HCT116 (cell line): ENCODE measurements around the gene PRL. TPM values are rescaled to one million over a fixed set of nuclear protein-coding genes. Genes with fewer than 3 reads are reported as not detected.

Experiments used
- ATAC-seq: fragments of 200-7000 bp; cut with Tn5 transposase; 2 replicates; pipeline ENCODE4 v1.9.1; 2020; ENCODE audit warnings: mild to moderate bottlenecking, moderate library complexity
- BruUV-seq: library from RNA; stranded (reverse); fragments of 400-500 nt; replicated peaks from 2 replicates; lab custom pipeline; 2021; lab: Mats Ljungman, UMichigan
- CTCF ChIA-PET: fragments of 300-600 bp; sonication (Branson Sonifier 250); formaldehyde crosslinking; loops from one replicate; lab custom pipeline; 2021; ENCODE audit warnings: antibody characterized with exemption; lab: Charles Lee
- POLR2A ChIA-PET: fragments of 300-600, 350-600 bp; sonication (Branson Sonifier 250); formaldehyde crosslinking; loops from one replicate; lab custom pipeline; 2021; ENCODE audit warnings: antibody characterized with exemption; lab: Charles Lee
- RAD21 ChIA-PET, 2 experiments: fragments of 300-600 bp; sonication (Branson Sonifier 250); formaldehyde crosslinking; loops; one replicate each; lab custom pipeline; 2023; ENCODE audit warnings: low total read pairs in 2 of 2; ENCODE audit not compliant: uncharacterized antibody in 2 of 2, unreplicated experiment in 2 of 2, low non-redundant PET in 1 of 2; lab: Charles Lee
- DNase-seq: peaks from one replicate; pipeline ENCODE4 v3.0.0-alpha.2; 2010; ENCODE audit warnings: low read depth, low spot score
- H2AFZ ChIP-seq: fragments of 200-600 bp; shearing (Covaris generic), sonication (generic); 2 replicates; pipeline ENCODE4 v1.6.1; 2017; ENCODE audit warnings: low read depth, mixed run types, mixed read lengths, antibody characterized with exemption, low read length; ENCODE audit not compliant: poor library complexity, severe bottlenecking
- H3K27ac ChIP-seq: 2 replicates; pipeline ENCODE4 v1.5.1; 2012; ENCODE audit warnings: low read depth, low read length
- H3K27me3 ChIP-seq: fragments of 200-600 bp; sonication (generic); 2 replicates; pipeline ENCODE4 v1.6.1; 2016; ENCODE audit warnings: mixed run types, low read length, mixed read lengths; ENCODE audit not compliant: insufficient read depth
- H3K36me3 ChIP-seq, 2 experiments: fragments of 200-500 bp in 1 of 2; fragments of 200-600 bp in 1 of 2; sonication (Bioruptor generic) in 1 of 2; sonication (generic) in 1 of 2; 2 replicates each; pipeline versions ENCODE4 v1.5.1 to v1.6.1; 2014 to 2016; ENCODE audit warnings: low read length in 2 of 2, inconsistent platforms in 1 of 2, mixed read lengths in 1 of 2, mixed run types in 1 of 2; ENCODE audit not compliant: insufficient read depth in 2 of 2, control insufficient read depth in 1 of 2
- H3K4me1 ChIP-seq, 2 experiments: fragments of 200-600 bp in 1 of 2; sonication (generic) in 1 of 2; 2 replicates each; pipeline versions ENCODE4 v1.5.1 to v1.6.1; 2012 to 2017; ENCODE audit warnings: low read length in 2 of 2, inconsistent platforms in 1 of 2, mild to moderate bottlenecking in 1 of 2, mixed read lengths in 1 of 2, mixed run types in 1 of 2, moderate library complexity in 1 of 2; ENCODE audit not compliant: insufficient read depth in 2 of 2, control insufficient read depth in 1 of 2
- H3K4me2 ChIP-seq: fragments of 200-600 bp; sonication (generic); 2 replicates; pipeline ENCODE4 v1.6.1; 2017; ENCODE audit warnings: mixed run types, low read length, mixed read lengths
- H3K4me3 ChIP-seq, 2 experiments: fragments of 200-600 bp in 1 of 2; sonication (generic) in 1 of 2; replicated peaks in 1 of 2; 2 replicates each; pipeline ENCODE4 v1.5.1; 2011 to 2016; ENCODE audit warnings: low read length in 2 of 2, control low read depth in 1 of 2, low read depth in 1 of 2, mild to moderate bottlenecking in 1 of 2, mixed read lengths in 1 of 2, mixed run types in 1 of 2
- H3K79me2 ChIP-seq: fragments of 200-600 bp; sonication (generic); 2 replicates; pipeline ENCODE4 v1.6.1; 2017; ENCODE audit warnings: mild to moderate bottlenecking, mixed run types, low read length, moderate library complexity, mixed read lengths; ENCODE audit not compliant: insufficient read depth
- H3K9ac ChIP-seq: fragments of 200-600 bp; sonication (generic); 2 replicates; pipeline ENCODE4 v1.6.1; 2016; ENCODE audit warnings: low read length, mixed read lengths
- H3K9me2 ChIP-seq: fragments of 200-600 bp; sonication (generic), shearing (Covaris generic); 2 replicates; pipeline ENCODE4 v1.6.1; 2017; ENCODE audit warnings: mixed run types, mild to moderate bottlenecking, moderate library complexity; ENCODE audit not compliant: insufficient read depth
- H3K9me3 ChIP-seq, 2 experiments: fragments of 200-500 bp in 1 of 2; fragments of 200-600 bp in 1 of 2; sonication (Bioruptor generic) in 1 of 2; sonication (generic) in 1 of 2; 2 replicates each; pipeline ENCODE4 v1.6.1; 2014 to 2017; ENCODE audit warnings: low read length in 2 of 2, mixed read lengths in 2 of 2, inconsistent platforms in 1 of 2, low read depth in 1 of 2, mild to moderate bottlenecking in 1 of 2, mixed run types in 1 of 2, moderate library complexity in 1 of 2; ENCODE audit not compliant: control insufficient read depth in 1 of 2, insufficient read depth in 1 of 2
- H4K20me1 ChIP-seq: fragments of 200-600 bp; sonication (generic), shearing (Covaris generic); 2 replicates; pipeline ENCODE4 v1.6.1; 2017; ENCODE audit warnings: mixed run types, mild to moderate bottlenecking, moderate library complexity; ENCODE audit not compliant: insufficient read depth
- ATF3 ChIP-seq: IDR thresholded peaks from 2 replicates; pipeline ENCODE4 v1.6.1; 2012
- CEBPB ChIP-seq: IDR thresholded peaks from 2 replicates; pipeline ENCODE4 v1.6.1; 2012; ENCODE audit warnings: low read depth
- EGR1 ChIP-seq: IDR thresholded peaks from 2 replicates; pipeline ENCODE4 v1.6.1; 2012; ENCODE audit warnings: low read depth
- EZH2 ChIP-seq: fragments of 200-600 bp; sonication (generic); IDR thresholded peaks from 2 replicates; pipeline ENCODE4 v1.6.1; 2017; ENCODE audit warnings: antibody characterized with exemption, mixed run types
- EZH2phosphoT487 ChIP-seq: fragments of 200-600 bp; IDR thresholded peaks from 2 replicates; pipeline ENCODE4 v1.6.1; 2018; ENCODE audit warnings: antibody characterized with exemption, borderline replicate concordance
- JUND ChIP-seq: IDR thresholded peaks from 2 replicates; pipeline ENCODE4 v1.6.1; 2012
- MAX ChIP-seq: IDR thresholded peaks from 2 replicates; pipeline ENCODE4 v1.6.1; 2012
- POLR2A ChIP-seq: IDR thresholded peaks from 2 replicates; pipeline ENCODE4 v1.7.0; 2011; ENCODE audit warnings: borderline replicate concordance; ENCODE audit not compliant: insufficient read depth, insufficient read length; ENCODE audit errors: extremely low read depth
- POLR2AphosphoS5 ChIP-seq: IDR thresholded peaks from 2 replicates; pipeline ENCODE4 v1.6.1; 2011; ENCODE audit warnings: mild to moderate bottlenecking, low read depth, low read length, moderate library complexity
- REST ChIP-seq: IDR thresholded peaks from 2 replicates; pipeline ENCODE4 v1.6.1; 2012; ENCODE audit warnings: low read depth
- SRF ChIP-seq: IDR thresholded peaks from 2 replicates; pipeline ENCODE4 v1.6.1; 2012; ENCODE audit warnings: low read depth
- TCF7L2 ChIP-seq: IDR thresholded peaks from 2 replicates; pipeline ENCODE4 v1.7.0; 2011; ENCODE audit warnings: borderline replicate concordance, inconsistent platforms; ENCODE audit not compliant: insufficient read depth, insufficient read length; ENCODE audit errors: extremely low read depth
- ZBTB33 ChIP-seq: IDR thresholded peaks from 2 replicates; pipeline ENCODE4 v1.6.1; 2011; ENCODE audit warnings: mild to moderate bottlenecking, low read length, moderate library complexity; ENCODE audit not compliant: insufficient replicate concordance; ENCODE audit errors: extremely low read depth
- intact Hi-C: fragments of 100-400 bp; cut with micrococcal nuclease; formaldehyde crosslinking; loops from 2 replicates; pipeline ENCODE4 v1.10.0; 2022
- total RNA-seq: library from RNA; stranded (reverse); gene quantifications from one replicate; pipeline ENCODE4 v1.2.1, GENCODE V29; 2021; ENCODE audit not compliant: unreplicated experiment

Gene PRL
- total RNA-seq, 1 experiment from 2014 or later: not detected

GRCh38 chr6:22290045-22290444, 6.8 kb downstream of the PRL start:
- Histone ChIP-seq H3K4me1 (no peaks in the 10 kb centered on the region), H3K4me3 (no peak overlapping the region), H3K9me3 (no peaks in the 10 kb centered on the region), H3K27me3 (no peaks in the 10 kb centered on the region), H3K27ac (no peak overlapping the region), H3K9ac (no peak overlapping the region), H2AFZ (no peak overlapping the region), H4K20me1 (no peaks in the 10 kb centered on the region), H3K36me3 (no peaks in the 10 kb centered on the region), H3K9me2 (no peaks in the 10 kb centered on the region), H3K79me2 (no peaks in the 10 kb centered on the region), H3K4me2 (no peak overlapping the region)
- POLR2A ChIA-PET: no interaction called here
- intact Hi-C loops: no loop called here
- ATAC-seq (no peak), DNase-seq (no peak)
- no TSS peak for BruUV-seq
- RAD21 ChIA-PET: no interaction called here
- CTCF ChIA-PET: no interaction called here
- TF ChIP-seq TCF7L2 (no peak), MAX (no peak), ZBTB33 (no peak), CEBPB (no peak), POLR2A (no peak), REST (no peak), ATF3 (no peak), POLR2AphosphoS5 (no peak), EZH2 (no peak), SRF (no peak), JUND (no peak), EZH2phosphoT487 (no peak), EGR1 (no peak)
